NCI-H2081 treated with DMSO at 0.1 percent for 48 hours (cell line): ENCODE data around the gene PRPF18.
"Not testable (repeated sequence)": the region's sequence is repeated elsewhere in the genome, so short reads cannot be mapped to it uniquely, and the experiment has no call there.

Experiments used
- DNase-seq: peaks from one replicate; lab custom pipeline; 2025; lab: John Stamatoyannopoulos, UW

Gene PRPF18

GRCh38 chr10:13586676-13587355, at the start of gene PRPF18:
Gene PRPF18 (plus strand): TSS chr10:13586965. CDS start chr10:13587087, 122 bp downstream.
- DNase-seq: peak; percentile 71

- DNase-seq: not testable (repeated sequence)
Measured at GRCh38 chr10:13537985-13538384, 48.8 kb upstream of the PRPF18 start.

- no peak for DNase-seq
Measured at GRCh38 chr10:13542533-13542932, 44.2 kb upstream of the PRPF18 start.

GRCh38 chr10:13550802-13551201, 36.0 kb upstream of the PRPF18 start:
- DNase-seq: no peak

GRCh38 chr10:13555884-13556510, 30.8 kb upstream of the PRPF18 start:
- DNase-seq: no peak

- no peak for DNase-seq
Measured at GRCh38 chr10:13559124-13559700, 27.6 kb upstream of the PRPF18 start.

GRCh38 chr10:13560597-13560996, 26.2 kb upstream of the PRPF18 start:
- no peak for DNase-seq

- no peak for DNase-seq
Measured at GRCh38 chr10:13563481-13564445, 23.0 kb upstream of the PRPF18 start.

GRCh38 chr10:13564576-13564975, 22.2 kb upstream of the PRPF18 start:
- DNase-seq: no peak

GRCh38 chr10:13567030-13567429, 19.7 kb upstream of the PRPF18 start:
- no peak for DNase-seq

GRCh38 chr10:13571541-13571940, 15.2 kb upstream of the PRPF18 start:
- DNase-seq: no peak

- no peak for DNase-seq
Measured at GRCh38 chr10:13573960-13574359, 12.8 kb upstream of the PRPF18 start.

GRCh38 chr10:13585195-13585751, 1.5 kb upstream of the PRPF18 start:
- DNase-seq: no peak

GRCh38 chr10:13585943-13586342, 822 bp upstream of the PRPF18 start:
- DNase-seq: no peak

- DNase-seq: no peak
Measured at GRCh38 chr10:13587391-13587790, 626 bp downstream of the PRPF18 start.

GRCh38 chr10:13589316-13589715, 2.6 kb downstream of the PRPF18 start:
- DNase-seq: no peak

GRCh38 chr10:13590886-13591285, 4.1 kb downstream of the PRPF18 start:
- DNase-seq: no peak

- DNase-seq: no peak
Measured at GRCh38 chr10:13592306-13592705, 5.5 kb downstream of the PRPF18 start.

GRCh38 chr10:13593535-13593934, 6.8 kb downstream of the PRPF18 start:
- DNase-seq: no peak

- DNase-seq: no peak
Measured at GRCh38 chr10:13594641-13595040, 7.9 kb downstream of the PRPF18 start.

GRCh38 chr10:13597909-13598308, 11.1 kb downstream of the PRPF18 start:
- DNase-seq: no peak
